ENCODE data around the gene TSPAN4.

DNA sequence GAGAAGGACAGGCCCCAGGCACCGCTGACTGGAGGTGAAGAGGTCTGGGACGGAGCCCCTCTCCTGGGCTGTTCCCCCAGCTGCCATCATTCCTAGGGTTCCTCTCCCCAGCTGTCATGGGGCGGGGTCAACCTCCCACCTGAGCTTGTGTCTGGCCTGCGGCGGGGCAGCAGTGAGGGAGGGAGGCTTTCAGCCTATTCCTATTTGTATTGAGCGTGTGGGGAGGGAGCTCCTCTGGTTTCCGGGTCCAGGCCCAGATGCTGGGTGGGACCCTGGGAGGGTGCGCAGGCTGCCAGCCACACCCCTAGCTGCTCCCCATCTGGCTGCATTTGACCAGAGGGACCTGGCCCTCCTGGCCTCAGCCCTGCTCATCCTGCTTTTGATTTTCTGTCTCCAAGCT is 13.7 kb downstream of the TSPAN4 start:
- TF ChIP-seq, protein P1, sequence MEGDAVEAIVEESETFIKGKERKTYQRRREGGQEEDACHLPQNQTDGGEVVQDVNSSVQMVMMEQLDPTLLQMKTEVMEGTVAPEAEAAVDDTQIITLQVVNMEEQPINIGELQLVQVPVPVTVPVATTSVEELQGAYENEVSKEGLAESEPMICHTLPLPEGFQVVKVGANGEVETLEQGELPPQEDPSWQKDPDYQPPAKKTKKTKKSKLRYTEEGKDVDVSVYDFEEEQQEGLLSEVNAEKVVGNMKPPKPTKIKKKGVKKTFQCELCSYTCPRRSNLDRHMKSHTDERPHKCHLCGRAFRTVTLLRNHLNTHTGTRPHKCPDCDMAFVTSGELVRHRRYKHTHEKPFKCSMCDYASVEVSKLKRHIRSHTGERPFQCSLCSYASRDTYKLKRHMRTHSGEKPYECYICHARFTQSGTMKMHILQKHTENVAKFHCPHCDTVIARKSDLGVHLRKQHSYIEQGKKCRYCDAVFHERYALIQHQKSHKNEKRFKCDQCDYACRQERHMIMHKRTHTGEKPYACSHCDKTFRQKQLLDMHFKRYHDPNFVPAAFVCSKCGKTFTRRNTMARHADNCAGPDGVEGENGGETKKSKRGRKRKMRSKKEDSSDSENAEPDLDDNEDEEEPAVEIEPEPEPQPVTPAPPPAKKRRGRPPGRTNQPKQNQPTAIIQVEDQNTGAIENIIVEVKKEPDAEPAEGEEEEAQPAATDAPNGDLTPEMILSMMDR (IDR thresholded peaks at IDR 0.05) = no peak
- no peak for TF ChIP-seq POLR2A (IDR thresholded peaks at IDR 0.05)

All from testis (tissue), 2 donors.